Skeletal muscle satellite cell (primary cell): Measurements from ENCODE around the gene PSD.

Experiments
- H3K27me3 ChIP-seq: 2 replicates; pipeline ENCODE4 v1.7.0; 2013; ENCODE audit warnings: low read length; ENCODE audit not compliant: control insufficient read depth, insufficient read depth
- H3K36me3 ChIP-seq: 2 replicates; pipeline ENCODE4 v1.7.0; 2013; ENCODE audit warnings: mild to moderate bottlenecking, control low read depth, low read length; ENCODE audit not compliant: insufficient read depth
- H3K4me1 ChIP-seq: 2 replicates; pipeline ENCODE4 v1.7.0; 2013; ENCODE audit warnings: low read length; ENCODE audit not compliant: control insufficient read depth, insufficient read depth
- H3K4me2 ChIP-seq: 2 replicates; pipeline ENCODE4 v1.7.0; 2013; ENCODE audit warnings: mild to moderate bottlenecking, low read length
- H3K4me3 ChIP-seq: 2 replicates; pipeline ENCODE4 v1.7.0; 2013; ENCODE audit warnings: low read length
- H3K9ac ChIP-seq: 2 replicates; pipeline ENCODE4 v1.7.0; 2013; ENCODE audit warnings: mild to moderate bottlenecking, low read depth, low read length, moderate library complexity
- H3K9me3 ChIP-seq: replicated peaks from 2 replicates; pipeline ENCODE4 v1.7.0; 2013; ENCODE audit warnings: mild to moderate bottlenecking, control low read depth, low read length

Gene PSD

GRCh38 chr10:102399217-102400021 lies 19.2 kb downstream of the PSD start:
- H3K9ac ChIP-seq = peak overlapping the region; percentile 76
- peaks cover 26% of the 10 kb centered on the region for H3K36me3 ChIP-seq
- peaks cover 22% of the 10 kb centered on the region for H3K4me1 ChIP-seq
- H3K4me3 ChIP-seq = peak overlapping the region; percentile 76
- no peaks in the 10 kb centered on the region for H3K27me3 ChIP-seq
- peak overlapping the region; percentile 93 for H3K4me2 ChIP-seq
- no peaks in the 10 kb centered on the region for H3K9me3 ChIP-seq

- peak overlapping the region; percentile 76 for H3K4me3 ChIP-seq
Measured at GRCh38 chr10:102398172-102399020, 20.2 kb downstream of the PSD start.

GRCh38 chr10:102397222-102398171 lies 21.1 kb downstream of the PSD start:
- H3K9ac ChIP-seq = no peak overlapping the region
- H3K9me3 ChIP-seq = no peaks in the 10 kb centered on the region
- H3K27me3 ChIP-seq = no peaks in the 10 kb centered on the region
- H3K36me3 ChIP-seq = peaks cover 26% of the 10 kb centered on the region
- peaks cover 26% of the 10 kb centered on the region for H3K4me1 ChIP-seq
- no peak overlapping the region for H3K4me3 ChIP-seq
- no peak overlapping the region for H3K4me2 ChIP-seq

More at GRCh38 chr10:102398172-102399020, 20.2 kb downstream of the PSD start:
- H3K9ac ChIP-seq = no peak overlapping the region
- peaks cover 26% of the 10 kb centered on the region for H3K36me3 ChIP-seq
- peaks cover 26% of the 10 kb centered on the region for H3K4me1 ChIP-seq
- H3K9me3 ChIP-seq = no peaks in the 10 kb centered on the region
- peak overlapping the region; percentile 93 for H3K4me2 ChIP-seq
- H3K27me3 ChIP-seq = no peaks in the 10 kb centered on the region

GRCh38 chr10:102396730-102397151 lies 21.8 kb downstream of the PSD start:
- peak overlapping the region; percentile 100 for H3K4me2 ChIP-seq
- peaks cover 22% of the 10 kb centered on the region for H3K36me3 ChIP-seq
- H3K27me3 ChIP-seq = no peaks in the 10 kb centered on the region
- peak overlapping the region; percentile 84 for H3K9ac ChIP-seq
- H3K4me3 ChIP-seq = peak overlapping the region; percentile 85
- H3K9me3 ChIP-seq = no peaks in the 10 kb centered on the region
- H3K4me1 ChIP-seq = peaks cover 23% of the 10 kb centered on the region

GRCh38 chr10:102396317-102396650 lies 22.3 kb downstream of the PSD start:
- H3K9me3 ChIP-seq = no peaks in the 10 kb centered on the region
- no peaks in the 10 kb centered on the region for H3K27me3 ChIP-seq
- peak overlapping the region; percentile 84 for H3K9ac ChIP-seq
- peaks cover 18% of the 10 kb centered on the region for H3K36me3 ChIP-seq
- H3K4me2 ChIP-seq = peak overlapping the region; percentile 100
- peaks cover 20% of the 10 kb centered on the region for H3K4me1 ChIP-seq
- H3K4me3 ChIP-seq = peak overlapping the region; percentile 85

- Histone ChIP-seq H3K4me1 (peaks cover 20% of the 10 kb centered on the region), H3K9ac (peak within 1 kb of the TSS; percentile 84), H3K27me3 (no peaks in the 10 kb centered on the region), H3K4me2 (peak within 1 kb of the TSS; percentile 100), H3K36me3 (peaks cover 13% of the 10 kb centered on the region), H3K4me3 (peak within 1 kb of the TSS; percentile 85), H3K9me3 (no peaks in the 10 kb centered on the region)
Measured at GRCh38 chr10:102395400-102396316, 22.9 kb downstream of the PSD start, which contains the start of gene NFKB2. Gene NFKB2 (plus strand): TSS chr10:102395705. CDS start chr10:102395960, 255 bp downstream.

- Histone ChIP-seq H3K4me1 (peaks cover 19% of the 10 kb centered on the region), H3K9ac (peak overlapping the region; percentile 84), H3K27me3 (no peaks in the 10 kb centered on the region), H3K4me3 (peak overlapping the region; percentile 85), H3K9me3 (no peaks in the 10 kb centered on the region), H3K36me3 (peaks cover 7% of the 10 kb centered on the region), H3K4me2 (peak overlapping the region; percentile 100)
Measured at GRCh38 chr10:102394801-102395399, 23.7 kb downstream of the PSD start.

- Histone ChIP-seq H3K4me2 (peak overlapping the region; percentile 100), H3K27me3 (no peaks in the 10 kb centered on the region), H3K4me3 (peak overlapping the region; percentile 85), H3K9me3 (no peaks in the 10 kb centered on the region), H3K9ac (peak overlapping the region; percentile 84), H3K4me1 (peaks cover 14% of the 10 kb centered on the region), H3K36me3 (peaks cover 7% of the 10 kb centered on the region)
Measured at GRCh38 chr10:102394079-102394800, 24.3 kb downstream of the PSD start.

GRCh38 chr10:102393411-102394078 lies 25.0 kb downstream of the PSD start:
- peak overlapping the region; percentile 85 for H3K4me3 ChIP-seq
- peak overlapping the region; percentile 100 for H3K4me2 ChIP-seq
- H3K27me3 ChIP-seq = no peaks in the 10 kb centered on the region
- H3K9me3 ChIP-seq = no peaks in the 10 kb centered on the region
- peaks cover 12% of the 10 kb centered on the region for H3K4me1 ChIP-seq
- H3K36me3 ChIP-seq = peaks cover 7% of the 10 kb centered on the region
- H3K9ac ChIP-seq = peak overlapping the region; percentile 84
